ENCODE measurements around the gene LFNG. TPM values are rescaled to one million over a fixed set of nuclear protein-coding genes. Genes with fewer than 3 reads are reported as not detected.
A peak's percentile ranks its signal among the peaks of the same experiment; 100 is the strongest.

The LFNG gene
- total and polyA plus RNA-seq, 2 donors from 2014 or later, result 5.0 to 18.4 TPM

DNA sequence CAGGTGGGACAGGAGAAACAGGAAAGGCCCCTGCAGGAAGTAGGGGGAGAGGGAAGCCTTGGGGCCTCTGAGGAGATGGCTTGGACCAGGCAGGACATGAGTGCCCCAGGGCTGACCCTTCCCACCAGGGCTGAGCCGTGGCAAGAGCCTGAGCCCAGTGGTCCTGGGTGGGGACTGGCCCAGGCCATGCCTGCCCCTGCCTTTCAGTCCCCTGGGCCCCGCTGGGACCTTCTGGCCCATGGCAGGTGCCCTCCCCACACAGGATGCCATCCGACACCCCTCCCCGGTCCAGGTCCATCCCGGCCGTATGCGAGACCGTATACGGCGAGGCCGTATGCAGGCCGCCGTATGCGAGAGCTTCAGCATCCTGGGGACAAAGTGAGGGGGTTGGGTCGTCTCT lies 45.4 kb upstream of the LFNG start:
- H3K36me3 ChIP-seq (ENCODE audit: control insufficient read depth in 2 of 3, insufficient read depth in 3 of 3, low read length in 3 of 3), result no peaks in the 10 kb centered on the region
- no peaks in the 10 kb centered on the region for H3K9me3 ChIP-seq (ENCODE audit: control insufficient read depth in 2 of 3, insufficient read depth in 1 of 3, low read length in 3 of 3)
- no peak overlapping the region for H3K4me3 ChIP-seq (ENCODE audit: low read length in 3 of 3)
- H3K4me1 ChIP-seq (ENCODE audit: control insufficient read depth in 2 of 3, insufficient read depth in 2 of 3, low read depth in 1 of 3, low read length in 3 of 3), result peaks cover 0 to 10% (median 0%) of the 10 kb centered on the region in 3 donors
- no peak overlapping the region for H3K9ac ChIP-seq (ENCODE audit: low read length in 3 of 3)
- H3K27ac ChIP-seq (ENCODE audit: low read depth in 2 of 2, low read length in 2 of 2), result no peak overlapping the region
- DNase-seq (peak in 2 of 5 donors; percentile 45 to 63), FAIRE-seq (no peak)
- H3K27me3 ChIP-seq (ENCODE audit: control insufficient read depth, insufficient read depth, low read length), result no peaks in the 10 kb centered on the region
- intact Hi-C loops (cut with DNase I), result no loop called here
- TF ChIP-seq, protein P1, sequence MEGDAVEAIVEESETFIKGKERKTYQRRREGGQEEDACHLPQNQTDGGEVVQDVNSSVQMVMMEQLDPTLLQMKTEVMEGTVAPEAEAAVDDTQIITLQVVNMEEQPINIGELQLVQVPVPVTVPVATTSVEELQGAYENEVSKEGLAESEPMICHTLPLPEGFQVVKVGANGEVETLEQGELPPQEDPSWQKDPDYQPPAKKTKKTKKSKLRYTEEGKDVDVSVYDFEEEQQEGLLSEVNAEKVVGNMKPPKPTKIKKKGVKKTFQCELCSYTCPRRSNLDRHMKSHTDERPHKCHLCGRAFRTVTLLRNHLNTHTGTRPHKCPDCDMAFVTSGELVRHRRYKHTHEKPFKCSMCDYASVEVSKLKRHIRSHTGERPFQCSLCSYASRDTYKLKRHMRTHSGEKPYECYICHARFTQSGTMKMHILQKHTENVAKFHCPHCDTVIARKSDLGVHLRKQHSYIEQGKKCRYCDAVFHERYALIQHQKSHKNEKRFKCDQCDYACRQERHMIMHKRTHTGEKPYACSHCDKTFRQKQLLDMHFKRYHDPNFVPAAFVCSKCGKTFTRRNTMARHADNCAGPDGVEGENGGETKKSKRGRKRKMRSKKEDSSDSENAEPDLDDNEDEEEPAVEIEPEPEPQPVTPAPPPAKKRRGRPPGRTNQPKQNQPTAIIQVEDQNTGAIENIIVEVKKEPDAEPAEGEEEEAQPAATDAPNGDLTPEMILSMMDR (IDR thresholded peaks at IDR 0.05; ENCODE audit: borderline replicate concordance, extremely low read depth, insufficient read depth), result no peak

DNA sequence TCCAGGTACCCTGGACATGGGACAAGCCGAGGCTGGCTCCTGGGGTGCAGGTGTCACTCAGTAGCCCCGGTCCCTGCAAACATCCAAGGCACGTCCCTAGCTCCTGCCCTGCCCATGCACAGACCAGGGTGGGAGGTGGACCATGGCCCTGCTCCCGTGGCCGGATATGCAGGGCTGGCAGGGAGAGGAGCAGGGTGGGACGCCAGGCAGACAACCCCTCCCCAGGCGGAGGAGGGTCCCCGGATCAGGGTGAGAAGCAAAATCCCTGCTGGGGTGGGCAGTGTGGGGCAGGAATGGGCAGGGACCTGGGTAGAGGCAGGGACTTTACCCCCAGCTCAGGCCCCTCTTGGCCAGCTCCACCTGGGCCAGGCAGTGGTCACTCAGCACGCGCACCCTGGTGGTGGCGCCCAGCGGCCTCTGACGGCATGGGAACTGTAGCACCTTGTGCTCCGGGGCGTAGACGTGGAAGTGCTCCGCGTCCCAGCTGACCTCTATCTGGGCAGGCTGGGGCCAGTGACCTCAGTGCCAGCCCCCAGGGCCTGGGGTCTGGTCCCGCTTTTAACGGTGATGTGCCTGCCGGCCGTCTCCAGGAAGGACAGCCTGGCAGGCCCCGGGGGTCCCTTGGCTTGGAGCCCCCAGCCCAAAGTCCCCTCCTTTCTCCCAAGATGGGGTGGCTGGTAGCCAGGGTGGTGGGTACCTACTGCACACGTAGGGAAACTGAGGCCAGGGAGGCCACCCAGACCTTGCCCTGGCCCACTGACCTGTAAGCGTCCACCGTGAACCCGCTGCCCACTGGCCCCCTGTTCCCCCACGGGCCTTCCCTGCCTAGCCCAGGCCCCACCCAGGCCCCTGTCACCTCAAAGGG lies 44.5 kb upstream of the LFNG start:
- TF ChIP-seq, protein P1 (IDR thresholded peaks at IDR 0.05; ENCODE audit: borderline replicate concordance, extremely low read depth, insufficient read depth), result no peak
- intact Hi-C loops (cut with DNase I), result no loop called here

DNA sequence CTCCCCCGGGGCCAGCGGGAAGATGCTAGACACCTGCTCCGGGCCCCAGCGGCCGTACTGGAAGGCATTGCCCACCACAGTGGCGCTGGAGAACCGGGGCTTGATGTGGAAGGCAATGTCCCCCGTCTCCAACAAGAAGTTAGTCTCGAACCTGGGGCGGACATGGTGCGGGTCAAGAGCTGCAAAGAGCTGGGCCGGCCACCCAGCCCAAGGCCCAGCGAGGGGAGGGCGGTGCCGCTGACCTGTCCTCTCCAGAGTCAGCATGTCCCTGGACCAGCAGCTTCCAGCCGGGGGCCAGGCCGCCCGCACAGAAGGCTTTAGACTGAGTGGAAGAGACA lies 43.9 kb upstream of the LFNG start:
- DNase-seq, result peak in 1 of 5 donors; percentile 66
- Histone ChIP-seq H3K27ac (ENCODE audit: low read depth in 2 of 2, low read length in 2 of 2) (no peak overlapping the region), H3K36me3 (ENCODE audit: control insufficient read depth in 2 of 3, insufficient read depth in 3 of 3, low read length in 3 of 3) (no peaks in the 10 kb centered on the region), H3K4me3 (ENCODE audit: low read length in 3 of 3) (no peak overlapping the region), H3K4me1 (ENCODE audit: control insufficient read depth in 2 of 3, insufficient read depth in 2 of 3, low read depth in 1 of 3, low read length in 3 of 3) (peaks cover 0 to 10% (median 0%) of the 10 kb centered on the region in 3 donors), H3K27me3 (ENCODE audit: control insufficient read depth, insufficient read depth, low read length) (no peaks in the 10 kb centered on the region), H3K9me3 (ENCODE audit: control insufficient read depth in 2 of 3, insufficient read depth in 1 of 3, low read length in 3 of 3) (no peaks in the 10 kb centered on the region), H3K9ac (ENCODE audit: low read length in 3 of 3) (no peak overlapping the region)
- TF ChIP-seq, protein P1 (IDR thresholded peaks at IDR 0.05; ENCODE audit: borderline replicate concordance, extremely low read depth, insufficient read depth), result no peak
- FAIRE-seq, result no peak
- intact Hi-C loops (cut with DNase I), result no loop called here

More for the DNA sequence above, 44.5 kb upstream of the LFNG start:
- no peaks in the 10 kb centered on the region for H3K36me3 ChIP-seq (ENCODE audit: control insufficient read depth in 2 of 3, insufficient read depth in 3 of 3, low read length in 3 of 3)
- FAIRE-seq, result no peak
- peaks cover 0 to 10% (median 0%) of the 10 kb centered on the region in 3 donors for H3K4me1 ChIP-seq (ENCODE audit: control insufficient read depth in 2 of 3, insufficient read depth in 2 of 3, low read depth in 1 of 3, low read length in 3 of 3)
- H3K27ac ChIP-seq (ENCODE audit: low read depth in 2 of 2, low read length in 2 of 2), result no peak overlapping the region
- no peaks in the 10 kb centered on the region for H3K9me3 ChIP-seq (ENCODE audit: control insufficient read depth in 2 of 3, insufficient read depth in 1 of 3, low read length in 3 of 3)
- no peaks in the 10 kb centered on the region for H3K27me3 ChIP-seq (ENCODE audit: control insufficient read depth, insufficient read depth, low read length)
- no peak overlapping the region for H3K9ac ChIP-seq (ENCODE audit: low read length in 3 of 3)
- H3K4me3 ChIP-seq (ENCODE audit: low read length in 3 of 3), result no peak overlapping the region
- DNase-seq, result peak in 1 of 5 donors; percentile 72

All from kidney (tissue), 14 donors.